ENCODE results near the gene ANKRD66. TPM values are rescaled to one million over a fixed set of nuclear protein-coding genes. Genes with fewer than 3 reads are reported as not detected.

ANKRD66 gene
- total RNA-seq: not detected

- Histone ChIP-seq H3K36me3 (ENCODE audit: control insufficient read depth in 3 of 3, insufficient read depth in 3 of 3, low read length in 3 of 3) (no peaks in the 10 kb centered on the region), H3K4me3 (ENCODE audit: low read length in 3 of 3) (no peak within 1 kb of the TSS), H3K27me3 (ENCODE audit: control insufficient read depth in 3 of 3, insufficient read depth in 3 of 3, low read length in 3 of 3) (peaks cover 0 to 3% (median 0%) of the 10 kb centered on the region in 3 donors), H3K9me3 (ENCODE audit: control insufficient read depth in 3 of 3, low read length in 3 of 3) (no peaks in the 10 kb centered on the region), H3K9ac (ENCODE audit: low read depth in 1 of 3, low read length in 3 of 3) (no peak within 1 kb of the TSS), H3K4me1 (ENCODE audit: control insufficient read depth in 3 of 3, insufficient read depth in 3 of 3, low read length in 3 of 3) (no peaks in the 10 kb centered on the region), H3K27ac (ENCODE audit: low read depth, low read length) (no peak within 1 kb of the TSS)
Measured at GRCh38 chr6:46746696-46747095, at the start of gene ANKRD66. ANKRD66 (plus strand) TSS chr6:46746933; CDS start chr6:46751949, 5,016 bp downstream.

- Histone ChIP-seq H3K4me1 (ENCODE audit: control insufficient read depth in 3 of 3, insufficient read depth in 3 of 3, low read length in 3 of 3) (no peaks in the 10 kb centered on the region), H3K27me3 (ENCODE audit: control insufficient read depth in 3 of 3, insufficient read depth in 3 of 3, low read length in 3 of 3) (no peaks in the 10 kb centered on the region), H3K36me3 (ENCODE audit: control insufficient read depth in 3 of 3, insufficient read depth in 3 of 3, low read length in 3 of 3) (peaks cover 0 to 2% (median 0%) of the 10 kb centered on the region in 3 donors), H3K9ac (ENCODE audit: low read depth in 1 of 3, low read length in 3 of 3) (no peak overlapping the region), H3K9me3 (ENCODE audit: control insufficient read depth in 3 of 3, low read length in 3 of 3) (no peaks in the 10 kb centered on the region), H3K4me3 (ENCODE audit: low read length in 3 of 3) (no peak overlapping the region), H3K27ac (ENCODE audit: low read depth, low read length) (no peak overlapping the region)
Measured at GRCh38 chr6:46699970-46700369, 46.8 kb upstream of the ANKRD66 start.

- Histone ChIP-seq H3K36me3 (ENCODE audit: control insufficient read depth in 3 of 3, insufficient read depth in 3 of 3, low read length in 3 of 3) (no peaks in the 10 kb centered on the region), H3K27ac (ENCODE audit: low read depth, low read length) (no peak overlapping the region), H3K4me3 (ENCODE audit: low read length in 3 of 3) (no peak overlapping the region), H3K9me3 (ENCODE audit: control insufficient read depth in 3 of 3, low read length in 3 of 3) (no peaks in the 10 kb centered on the region), H3K4me1 (ENCODE audit: control insufficient read depth in 3 of 3, insufficient read depth in 3 of 3, low read length in 3 of 3) (no peaks in the 10 kb centered on the region), H3K27me3 (ENCODE audit: control insufficient read depth in 3 of 3, insufficient read depth in 3 of 3, low read length in 3 of 3) (no peaks in the 10 kb centered on the region), H3K9ac (ENCODE audit: low read depth in 1 of 3, low read length in 3 of 3) (no peak overlapping the region)
Measured at GRCh38 chr6:46704562-46704961, 42.2 kb upstream of the ANKRD66 start.

GRCh38 chr6:46706464-46706863 lies 40.3 kb upstream of the ANKRD66 start:
- Histone ChIP-seq H3K27ac (ENCODE audit: low read depth, low read length) (no peak overlapping the region), H3K4me3 (ENCODE audit: low read length in 3 of 3) (no peak overlapping the region), H3K9ac (ENCODE audit: low read depth in 1 of 3, low read length in 3 of 3) (no peak overlapping the region), H3K4me1 (ENCODE audit: control insufficient read depth in 3 of 3, insufficient read depth in 3 of 3, low read length in 3 of 3) (no peaks in the 10 kb centered on the region), H3K9me3 (ENCODE audit: control insufficient read depth in 3 of 3, low read length in 3 of 3) (no peaks in the 10 kb centered on the region), H3K36me3 (ENCODE audit: control insufficient read depth in 3 of 3, insufficient read depth in 3 of 3, low read length in 3 of 3) (no peaks in the 10 kb centered on the region), H3K27me3 (ENCODE audit: control insufficient read depth in 3 of 3, insufficient read depth in 3 of 3, low read length in 3 of 3) (no peaks in the 10 kb centered on the region)

GRCh38 chr6:46711491-46711890 lies 35.2 kb upstream of the ANKRD66 start:
- Histone ChIP-seq H3K27me3 (ENCODE audit: control insufficient read depth in 3 of 3, insufficient read depth in 3 of 3, low read length in 3 of 3) (no peaks in the 10 kb centered on the region), H3K9me3 (ENCODE audit: control insufficient read depth in 3 of 3, low read length in 3 of 3) (no peaks in the 10 kb centered on the region), H3K4me3 (ENCODE audit: low read length in 3 of 3) (no peak overlapping the region), H3K27ac (ENCODE audit: low read depth, low read length) (no peak overlapping the region), H3K4me1 (ENCODE audit: control insufficient read depth in 3 of 3, insufficient read depth in 3 of 3, low read length in 3 of 3) (no peaks in the 10 kb centered on the region), H3K9ac (ENCODE audit: low read depth in 1 of 3, low read length in 3 of 3) (no peak overlapping the region), H3K36me3 (ENCODE audit: control insufficient read depth in 3 of 3, insufficient read depth in 3 of 3, low read length in 3 of 3) (no peaks in the 10 kb centered on the region)

GRCh38 chr6:46715141-46715540 lies 31.6 kb upstream of the ANKRD66 start:
- Histone ChIP-seq H3K27me3 (ENCODE audit: control insufficient read depth in 3 of 3, insufficient read depth in 3 of 3, low read length in 3 of 3) (no peaks in the 10 kb centered on the region), H3K27ac (ENCODE audit: low read depth, low read length) (no peak overlapping the region), H3K9me3 (ENCODE audit: control insufficient read depth in 3 of 3, low read length in 3 of 3) (no peaks in the 10 kb centered on the region), H3K9ac (ENCODE audit: low read depth in 1 of 3, low read length in 3 of 3) (no peak overlapping the region), H3K36me3 (ENCODE audit: control insufficient read depth in 3 of 3, insufficient read depth in 3 of 3, low read length in 3 of 3) (no peaks in the 10 kb centered on the region), H3K4me3 (ENCODE audit: low read length in 3 of 3) (no peak overlapping the region), H3K4me1 (ENCODE audit: control insufficient read depth in 3 of 3, insufficient read depth in 3 of 3, low read length in 3 of 3) (no peaks in the 10 kb centered on the region)

GRCh38 chr6:46719099-46719498 lies 27.6 kb upstream of the ANKRD66 start:
- no peaks in the 10 kb centered on the region for H3K36me3 ChIP-seq (ENCODE audit: control insufficient read depth in 3 of 3, insufficient read depth in 3 of 3, low read length in 3 of 3)
- no peaks in the 10 kb centered on the region for H3K9me3 ChIP-seq (ENCODE audit: control insufficient read depth in 3 of 3, low read length in 3 of 3)
- no peak overlapping the region for H3K27ac ChIP-seq (ENCODE audit: low read depth, low read length)
- H3K27me3 ChIP-seq (ENCODE audit: control insufficient read depth in 3 of 3, insufficient read depth in 3 of 3, low read length in 3 of 3): peaks cover 0 to 5% (median 0%) of the 10 kb centered on the region in 3 donors
- no peak overlapping the region for H3K4me3 ChIP-seq (ENCODE audit: low read length in 3 of 3)
- H3K9ac ChIP-seq (ENCODE audit: low read depth in 1 of 3, low read length in 3 of 3): no peak overlapping the region
- H3K4me1 ChIP-seq (ENCODE audit: control insufficient read depth in 3 of 3, insufficient read depth in 3 of 3, low read length in 3 of 3): no peaks in the 10 kb centered on the region

GRCh38 chr6:46720401-46720800 lies 26.3 kb upstream of the ANKRD66 start:
- no peaks in the 10 kb centered on the region for H3K9me3 ChIP-seq (ENCODE audit: control insufficient read depth in 3 of 3, low read length in 3 of 3)
- peaks cover 0 to 5% (median 0%) of the 10 kb centered on the region in 3 donors for H3K27me3 ChIP-seq (ENCODE audit: control insufficient read depth in 3 of 3, insufficient read depth in 3 of 3, low read length in 3 of 3)
- H3K27ac ChIP-seq (ENCODE audit: low read depth, low read length): no peak overlapping the region
- no peaks in the 10 kb centered on the region for H3K4me1 ChIP-seq (ENCODE audit: control insufficient read depth in 3 of 3, insufficient read depth in 3 of 3, low read length in 3 of 3)
- no peaks in the 10 kb centered on the region for H3K36me3 ChIP-seq (ENCODE audit: control insufficient read depth in 3 of 3, insufficient read depth in 3 of 3, low read length in 3 of 3)
- H3K4me3 ChIP-seq (ENCODE audit: low read length in 3 of 3): no peak overlapping the region
- no peak overlapping the region for H3K9ac ChIP-seq (ENCODE audit: low read depth in 1 of 3, low read length in 3 of 3)

GRCh38 chr6:46729787-46730326 lies 16.9 kb upstream of the ANKRD66 start:
- Histone ChIP-seq H3K4me3 (ENCODE audit: low read length in 3 of 3) (no peak overlapping the region), H3K36me3 (ENCODE audit: control insufficient read depth in 3 of 3, insufficient read depth in 3 of 3, low read length in 3 of 3) (no peaks in the 10 kb centered on the region), H3K4me1 (ENCODE audit: control insufficient read depth in 3 of 3, insufficient read depth in 3 of 3, low read length in 3 of 3) (no peaks in the 10 kb centered on the region), H3K9ac (ENCODE audit: low read depth in 1 of 3, low read length in 3 of 3) (no peak overlapping the region), H3K27ac (ENCODE audit: low read depth, low read length) (no peak overlapping the region), H3K9me3 (ENCODE audit: control insufficient read depth in 3 of 3, low read length in 3 of 3) (no peaks in the 10 kb centered on the region), H3K27me3 (ENCODE audit: control insufficient read depth in 3 of 3, insufficient read depth in 3 of 3, low read length in 3 of 3) (peaks cover 2 to 4% (median 3%) of the 10 kb centered on the region in 3 donors)

- H3K27ac ChIP-seq (ENCODE audit: low read depth, low read length): no peak overlapping the region
- H3K9me3 ChIP-seq (ENCODE audit: control insufficient read depth in 3 of 3, low read length in 3 of 3): no peaks in the 10 kb centered on the region
- H3K9ac ChIP-seq (ENCODE audit: low read depth in 1 of 3, low read length in 3 of 3): no peak overlapping the region
- peaks cover 2 to 11% (median 6%) of the 10 kb centered on the region in 3 donors for H3K27me3 ChIP-seq (ENCODE audit: control insufficient read depth in 3 of 3, insufficient read depth in 3 of 3, low read length in 3 of 3)
- H3K4me3 ChIP-seq (ENCODE audit: low read length in 3 of 3): no peak overlapping the region
- peaks cover 5 to 6% (median 6%) of the 10 kb centered on the region in 3 donors for H3K4me1 ChIP-seq (ENCODE audit: control insufficient read depth in 3 of 3, insufficient read depth in 3 of 3, low read length in 3 of 3)
- H3K36me3 ChIP-seq (ENCODE audit: control insufficient read depth in 3 of 3, insufficient read depth in 3 of 3, low read length in 3 of 3): no peaks in the 10 kb centered on the region
Measured at GRCh38 chr6:46730921-46731461, 15.7 kb upstream of the ANKRD66 start.
